B cell (primary cell): Measurements from ENCODE around the gene DPH7.

ENCODE experiments used
- CTCF ChIP-seq: fragments of 200-600 bp; IDR thresholded peaks from one replicate; pipeline ENCODE4 v1.8.0; 2022; ENCODE audit warnings: antibody characterized with exemption, mild to moderate bottlenecking
- EZH2 ChIP-seq: IDR thresholded peaks from 2 replicates; pipeline ENCODE4 v1.6.1; 2012; ENCODE audit warnings: borderline replicate concordance, low read depth, mild to moderate bottlenecking, moderate library complexity, low read length; ENCODE audit not compliant: insufficient read depth, poor library complexity, severe bottlenecking

GRCh38 chr9:137612741-137613142 is 34.0 kb upstream of the DPH7 start:
- TF ChIP-seq CTCF (no peak), EZH2 (no peak)
